Astrocyte (in vitro differentiated cells and primary cell): Measurements from ENCODE around the gene FARS2. TPM values are rescaled to one million over a fixed set of nuclear protein-coding genes. Genes with fewer than 3 reads are reported as not detected.

Experiments
- DNase-seq: peaks from one replicate; pipeline ENCODE4 v3.0.0-alpha.2; 2010; ENCODE audit warnings: low read depth
- FAIRE-seq: peaks from 2 replicates; lab custom pipeline; 2011; peaks lifted over from hg19 to GRCh38; lab: Jason Lieb, UNC
- H2AFZ ChIP-seq: 2 replicates; pipeline ENCODE4 v1.6.0; 2012; ENCODE audit warnings: low read depth, low read length, inconsistent platforms
- H3K27ac ChIP-seq: 2 replicates; pipeline ENCODE4 v1.5.1; 2011; ENCODE audit warnings: low read depth, low read length, inconsistent platforms
- H3K27me3 ChIP-seq: 2 replicates; pipeline ENCODE4 v1.6.0; 2011; ENCODE audit warnings: low read length, inconsistent platforms; ENCODE audit not compliant: insufficient read depth
- H3K36me3 ChIP-seq: 2 replicates; pipeline ENCODE4 v1.5.1; 2011; ENCODE audit warnings: low read length, inconsistent platforms; ENCODE audit not compliant: insufficient read depth
- H3K4me1 ChIP-seq: 2 replicates; pipeline ENCODE4 v1.5.1; 2011; ENCODE audit warnings: low read length, inconsistent platforms; ENCODE audit not compliant: insufficient read depth
- H3K4me2 ChIP-seq: 2 replicates; pipeline ENCODE4 v1.6.0; 2012; ENCODE audit warnings: low read length, inconsistent platforms
- H3K4me3 ChIP-seq: 2 replicates; pipeline ENCODE4 v1.5.1; 2011; ENCODE audit warnings: low read depth, mild to moderate bottlenecking, low read length, inconsistent platforms; ENCODE audit not compliant: insufficient read depth
- H3K79me2 ChIP-seq: 2 replicates; pipeline ENCODE4 v1.6.0; 2012; ENCODE audit warnings: mild to moderate bottlenecking, low read length, inconsistent platforms; ENCODE audit not compliant: insufficient read depth
- H3K9ac ChIP-seq: 2 replicates; pipeline ENCODE4 v1.6.0; 2012; ENCODE audit warnings: mild to moderate bottlenecking, low read length, inconsistent platforms
- H3K9me3 ChIP-seq: 2 replicates; pipeline ENCODE4 v1.5.1; 2012; ENCODE audit warnings: low read depth, mild to moderate bottlenecking, low read length, inconsistent platforms; ENCODE audit not compliant: insufficient read depth
- H4K20me1 ChIP-seq: 2 replicates; pipeline ENCODE4 v1.6.0; 2012; ENCODE audit warnings: low read length, inconsistent platforms; ENCODE audit not compliant: insufficient read depth
- H3K27ac Mint-ChIP-seq: one replicate; pipeline ENCODE4 v1.8.0; 2021; ENCODE audit warnings: mild to moderate bottlenecking, mixed read lengths; ENCODE audit not compliant: unreplicated experiment
- H3K27me3 Mint-ChIP-seq: one replicate; pipeline ENCODE4 v1.8.0; 2021; ENCODE audit warnings: low read depth, mixed read lengths; ENCODE audit not compliant: unreplicated experiment
- H3K36me3 Mint-ChIP-seq: one replicate; pipeline ENCODE4 v1.8.0; 2021; ENCODE audit warnings: low read depth, mixed read lengths; ENCODE audit not compliant: unreplicated experiment
- H3K4me1 Mint-ChIP-seq: one replicate; pipeline ENCODE4 v1.8.0; 2021; ENCODE audit warnings: low read depth, mixed read lengths; ENCODE audit not compliant: unreplicated experiment
- H3K4me3 Mint-ChIP-seq: one replicate; pipeline ENCODE4 v1.8.0; 2021; ENCODE audit warnings: mild to moderate bottlenecking, moderate library complexity, mixed read lengths; ENCODE audit not compliant: unreplicated experiment
- H3K9me3 Mint-ChIP-seq: one replicate; pipeline ENCODE4 v1.8.0; 2021; ENCODE audit warnings: mild to moderate bottlenecking, mixed read lengths; ENCODE audit not compliant: unreplicated experiment
- CTCF ChIP-seq: IDR thresholded peaks from 2 replicates; pipeline ENCODE4 v1.5.1; 2011; ENCODE audit warnings: low read depth, mild to moderate bottlenecking, inconsistent platforms, low read length, moderate library complexity; ENCODE audit not compliant: insufficient read depth
- EZH2 ChIP-seq: IDR thresholded peaks from 2 replicates; pipeline ENCODE4 v1.6.1; 2012; ENCODE audit warnings: mild to moderate bottlenecking, low read length, inconsistent platforms; ENCODE audit not compliant: insufficient read depth
- total RNA-seq: library from RNA; stranded (reverse); gene quantifications from 2 replicates; pipeline ENCODE4 v1.2.1, GENCODE V29; 2021

The FARS2 gene
- total RNA-seq, 1 donor from 2014 or later: 13.3 TPM

GRCh38 chr6:5701174-5701573 lies 439.9 kb downstream of the FARS2 start:
- Histone ChIP-seq H3K79me2 (no peaks in the 10 kb centered on the region), H3K4me1 (no peaks in the 10 kb centered on the region), H2AFZ (no peak overlapping the region), H3K4me2 (no peak overlapping the region), H3K27me3 (no peaks in the 10 kb centered on the region), H3K27ac (no peak overlapping the region), H3K4me3 (no peak overlapping the region), H3K9me3 (no peaks in the 10 kb centered on the region), H4K20me1 (no peaks in the 10 kb centered on the region), H3K36me3 (no peaks in the 10 kb centered on the region), H3K9ac (no peak overlapping the region)
- DNase-seq: no peak
- no peak overlapping the region for H3K27ac Mint-ChIP-seq
- peaks cover 9% of the 10 kb centered on the region for H3K9me3 Mint-ChIP-seq
- H3K4me1 Mint-ChIP-seq: peaks cover 5% of the 10 kb centered on the region
- no peaks in the 10 kb centered on the region for H3K27me3 Mint-ChIP-seq
- no peak for FAIRE-seq
- H3K4me3 Mint-ChIP-seq: no peak overlapping the region
- TF ChIP-seq CTCF (no peak), EZH2 (no peak)
- peaks cover 10% of the 10 kb centered on the region for H3K36me3 Mint-ChIP-seq

GRCh38 chr6:5704708-5705107 lies 443.4 kb downstream of the FARS2 start:
- no peaks in the 10 kb centered on the region for H3K4me1 ChIP-seq
- no peak overlapping the region for H3K9ac ChIP-seq
- no peak overlapping the region for H3K4me2 ChIP-seq
- H3K9me3 ChIP-seq: no peaks in the 10 kb centered on the region
- no peak overlapping the region for H3K27ac ChIP-seq
- DNase-seq (no peak), FAIRE-seq (no peak)
- H3K4me3 ChIP-seq: no peak overlapping the region
- TF ChIP-seq CTCF (no peak), EZH2 (no peak)
- H3K4me1 Mint-ChIP-seq: peaks cover 2% of the 10 kb centered on the region
- no peaks in the 10 kb centered on the region for H3K27me3 ChIP-seq
- peaks cover 13% of the 10 kb centered on the region for H3K36me3 Mint-ChIP-seq
- H3K9me3 Mint-ChIP-seq: peaks cover 3% of the 10 kb centered on the region
- no peaks in the 10 kb centered on the region for H3K79me2 ChIP-seq
- no peaks in the 10 kb centered on the region for H3K27me3 Mint-ChIP-seq
- no peaks in the 10 kb centered on the region for H4K20me1 ChIP-seq
- no peaks in the 10 kb centered on the region for H3K36me3 ChIP-seq
- no peak overlapping the region for H3K4me3 Mint-ChIP-seq
- no peak overlapping the region for H2AFZ ChIP-seq
- no peak overlapping the region for H3K27ac Mint-ChIP-seq

GRCh38 chr6:5705252-5705651 lies 443.9 kb downstream of the FARS2 start:
- DNase-seq (no peak), FAIRE-seq (no peak)
- no peak overlapping the region for H3K4me2 ChIP-seq
- no peaks in the 10 kb centered on the region for H3K79me2 ChIP-seq
- H3K27me3 ChIP-seq: no peaks in the 10 kb centered on the region
- no peak overlapping the region for H3K4me3 ChIP-seq
- H3K4me1 ChIP-seq: no peaks in the 10 kb centered on the region
- H3K36me3 ChIP-seq: no peaks in the 10 kb centered on the region
- no peaks in the 10 kb centered on the region for H3K27me3 Mint-ChIP-seq
- no peak overlapping the region for H3K27ac Mint-ChIP-seq
- no peak overlapping the region for H3K27ac ChIP-seq
- H2AFZ ChIP-seq: no peak overlapping the region
- H3K9me3 ChIP-seq: no peaks in the 10 kb centered on the region
- TF ChIP-seq EZH2: no peak
- no peak for TF ChIP-seq CTCF
- H3K4me1 Mint-ChIP-seq: peaks cover 2% of the 10 kb centered on the region
- H3K36me3 Mint-ChIP-seq: peaks cover 13% of the 10 kb centered on the region
- H3K9me3 Mint-ChIP-seq: peaks cover 4% of the 10 kb centered on the region
- H4K20me1 ChIP-seq: no peaks in the 10 kb centered on the region
- no peak overlapping the region for H3K9ac ChIP-seq
- H3K4me3 Mint-ChIP-seq: no peak overlapping the region
